Adrenal gland (tissue), 12 donors: ENCODE results near the gene RPS15A. TPM values are rescaled to one million over a fixed set of nuclear protein-coding genes. Genes with fewer than 3 reads are reported as not detected.
A peak's percentile ranks its signal among the peaks of the same experiment; 100 is the strongest.

ENCODE experiments used
- DNase-seq, 7 donors: peaks; one replicate each; pipeline ENCODE4 v3.0.0-alpha.2; 2019 to 2020
- H3K27ac ChIP-seq, 5 donors: fragments of 200-600 bp; sonication (generic) in 4 of 5; 1 replicate in 3 of 5; 2 replicates in 2 of 5; pipeline versions ENCODE4 v1.5.1 to v1.8.0; 2016 to 2020; ENCODE audit warnings: mild to moderate bottlenecking in 1 of 5
- H3K27me3 ChIP-seq: fragments of 200-600 bp; 2 replicates; pipeline ENCODE4 v1.8.0; 2021
- H3K36me3 ChIP-seq, 2 donors: fragments of 200-600 bp; replicated peaks in 1 of 2; 1 replicate in 1 of 2; 2 replicates in 1 of 2; pipeline versions ENCODE4 v1.5.1 to v1.8.0; 2018 to 2022
- H3K4me1 ChIP-seq, 2 donors: fragments of 200-600 bp; replicated peaks in 1 of 2; 1 replicate in 1 of 2; 2 replicates in 1 of 2; pipeline versions ENCODE4 v1.5.1 to v1.8.0; 2018 to 2021
- H3K4me3 ChIP-seq, 4 donors: fragments of 200-600 bp; sonication (generic) in 3 of 4; one replicate each; pipeline ENCODE4 v1.5.1; 2016 to 2018
- H3K9me3 ChIP-seq, 3 donors: fragments of 200-600 bp; sonication (generic) in 1 of 3; replicated peaks in 1 of 3; 1 replicate in 2 of 3; 2 replicates in 1 of 3; pipeline versions ENCODE4 v1.5.1 to v1.8.0; 2016 to 2021
- CTCF ChIP-seq, 6 experiments: fragments of 450-650 bp in 4 of 6; fragments of 200-600 bp in 2 of 6; sonication (generic) in 1 of 6; IDR thresholded peaks; 1 replicate in 5 of 6; 2 replicates in 1 of 6; pipeline versions ENCODE4 v1.5.1 to v1.8.0; 2016 to 2021; ENCODE audit warnings: antibody characterized with exemption in 6 of 6, mild to moderate bottlenecking in 2 of 6, moderate library complexity in 1 of 6
- POLR2A ChIP-seq, 2 donors: fragments of 450-650 bp; IDR thresholded peaks; one replicate each; pipeline ENCODE4 v1.6.1; 2017; ENCODE audit warnings: antibody characterized with exemption in 2 of 2, mild to moderate bottlenecking in 2 of 2, moderate library complexity in 1 of 2
- WGBS, 4 donors: extraction: QIAGEN DNeasy Blood & Tissue Kit in 2 of 4; methylation state at CpG; one replicate each; pipeline versions ENCODE4 v1.1.5 to v1.1.7; 2013 to 2017; 5-methylcytosine and 5-hydroxymethylcytosine counted together
- intact Hi-C, 2 donors: fragments of 100-400 bp; cut with DNase I; formaldehyde crosslinking; loops; one replicate each; pipeline versions ENCODE4 v1.14.1 to v1.15.0; 2022 to 2023
- polyA plus RNA-seq, 3 donors: library from polyadenylated mRNA; stranded (reverse); fragments of 200-250 nt in 2 of 3; fragments of 350-450 nt in 1 of 3; fragmentation: Illumina TruSeq in 1 of 3; extraction: RNeasy Lipid Tissue Mini Kit (QIAGEN cat#74804) in 1 of 3; gene quantifications; one replicate each; pipeline ENCODE4 v1.2.3, GENCODE V29; 2013 to 2014
- total RNA-seq, 9 donors: library from RNA; depleted of rRNA in 4 of 9; stranded (reverse); fragments of >200 nt in 4 of 9; fragments of 120-200 nt in 1 of 9; fragmentation: NEBNext Ultra II Directional in 1 of 9; extraction: Animal tissue kit (Norgen Biotek cat#: 25700) in 1 of 9; gene quantifications; one replicate each; pipeline versions ENCODE4 v1.1.0 to v1.2.4, GENCODE V29; 2013 to 2023
- donor health status: healthy with polysubstance abuse.
- donor health status: Bipolar disorder and iron deficiency.
- donor health status: DM: yes; HTN: yes; CAD: no.
- donor health status: DM: no; HTN: no; CAD: no.
- donor health status: DM: no; HTN: no; CAD: no.
- donor health status: DM: yes; HTN: yes; CAD: no.

The RPS15A gene
- total and polyA plus RNA-seq, 12 donors: 839 to 2,498 (median 1,354) TPM

- TF ChIP-seq POLR2A (IDR thresholded peaks at IDR 0.05) (no peak), CTCF (IDR thresholded peaks at IDR 0.05) (no peak)
- H3K4me3 ChIP-seq: no peak overlapping the region
- intact Hi-C loops: no loop called here
- H3K9me3 ChIP-seq: no peaks in the 10 kb centered on the region
- DNase-seq: no peak
- WGBS, 4 donors: 92 to 98% (median 96%) methylated on average over 3 of the region's 3 CpGs
- peaks cover 0 to 65% of the 10 kb centered on the region in 2 donors for H3K36me3 ChIP-seq
- H3K27me3 ChIP-seq: no peaks in the 10 kb centered on the region
- no peak overlapping the region for H3K27ac ChIP-seq
- no peaks in the 10 kb centered on the region for H3K4me1 ChIP-seq
Measured at GRCh38 chr16:18811925-18812324, 21.8 kb upstream of the RPS15A start.

GRCh38 chr16:18809165-18809564 is 19.0 kb upstream of the RPS15A start:
- 91 to 95% (median 93%) methylated on average over 13 of the region's 13 CpGs for WGBS, 4 donors
- no peak for DNase-seq
- H3K36me3 ChIP-seq: peaks cover 0 to 40% of the 10 kb centered on the region in 2 donors
- H3K9me3 ChIP-seq: no peaks in the 10 kb centered on the region
- no peak overlapping the region for H3K4me3 ChIP-seq
- TF ChIP-seq POLR2A (IDR thresholded peaks at IDR 0.05): no peak
- no peak for TF ChIP-seq CTCF (IDR thresholded peaks at IDR 0.05)
- no peak overlapping the region for H3K27ac ChIP-seq
- H3K27me3 ChIP-seq: no peaks in the 10 kb centered on the region
- intact Hi-C loops: no loop called here
- peaks cover 2 to 6% of the 10 kb centered on the region in 2 donors for H3K4me1 ChIP-seq

- H3K27me3 ChIP-seq: no peaks in the 10 kb centered on the region
- no peak overlapping the region for H3K4me3 ChIP-seq
- peaks cover 0 to 18% of the 10 kb centered on the region in 2 donors for H3K36me3 ChIP-seq
- no peak for DNase-seq
- H3K9me3 ChIP-seq: no peaks in the 10 kb centered on the region
- no peak for TF ChIP-seq CTCF (IDR thresholded peaks at IDR 0.05)
- TF ChIP-seq POLR2A (IDR thresholded peaks at IDR 0.05): no peak
- WGBS, 4 donors: 29 to 51% (median 36%) methylated on average over 2 of the region's 2 CpGs
- intact Hi-C loops: no loop called here
- H3K27ac ChIP-seq: no peak overlapping the region
- peaks cover 7 to 11% of the 10 kb centered on the region in 2 donors for H3K4me1 ChIP-seq
Measured at GRCh38 chr16:18805257-18805773, 15.2 kb upstream of the RPS15A start.

GRCh38 chr16:18804540-18804939 is 14.4 kb upstream of the RPS15A start:
- peaks cover 14 to 16% of the 10 kb centered on the region in 2 donors for H3K4me1 ChIP-seq
- no peak overlapping the region for H3K4me3 ChIP-seq
- DNase-seq: no peak
- 68 to 75% (median 69%) methylated on average over 3 of the region's 3 CpGs for WGBS, 4 donors
- H3K27ac ChIP-seq: peak overlapping the region in 1 of 5 donors; percentile 14
- H3K27me3 ChIP-seq: no peaks in the 10 kb centered on the region
- H3K9me3 ChIP-seq: no peaks in the 10 kb centered on the region
- intact Hi-C loops: no loop called here
- peaks cover 0 to 12% of the 10 kb centered on the region in 2 donors for H3K36me3 ChIP-seq
- TF ChIP-seq POLR2A (IDR thresholded peaks at IDR 0.05) (no peak), CTCF (IDR thresholded peaks at IDR 0.05) (no peak)
